Stimulated activated CD8-positive, alpha-beta memory T cell treated with anti-CD3 and anti-CD28 coated beads, Interleukin-15, amount 100 ng/mL, for 4 hours (primary cell): ENCODE results near the gene C16orf95.

Source experiments
- DNase-seq, 2 donors: peaks; one replicate each; pipeline ENCODE4 v3.0.0-alpha.2; 2020; ENCODE audit warnings: low read depth in 2 of 2

Gene C16orf95

DNA sequence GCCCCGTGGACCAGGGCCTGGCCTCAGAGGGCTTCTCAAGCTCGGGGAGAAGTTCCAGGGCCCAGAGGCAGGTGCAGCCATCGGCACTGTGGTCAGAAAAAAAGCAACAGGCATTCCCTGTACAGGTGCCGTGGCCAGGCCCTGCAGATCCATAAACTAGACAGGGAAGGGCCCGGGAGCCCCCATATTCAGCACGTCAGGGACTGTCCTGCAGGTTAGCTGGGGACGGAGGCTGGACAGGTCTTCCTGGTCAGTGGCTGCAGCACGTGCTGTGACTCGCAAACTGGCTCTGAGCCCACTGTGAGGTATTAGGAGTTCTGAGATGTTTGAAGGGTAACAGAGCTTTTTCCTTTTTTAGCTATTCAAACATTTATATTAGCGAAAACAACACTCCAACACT, 15.0 kb upstream of the C16orf95 start:
- no peak for DNase-seq

DNA sequence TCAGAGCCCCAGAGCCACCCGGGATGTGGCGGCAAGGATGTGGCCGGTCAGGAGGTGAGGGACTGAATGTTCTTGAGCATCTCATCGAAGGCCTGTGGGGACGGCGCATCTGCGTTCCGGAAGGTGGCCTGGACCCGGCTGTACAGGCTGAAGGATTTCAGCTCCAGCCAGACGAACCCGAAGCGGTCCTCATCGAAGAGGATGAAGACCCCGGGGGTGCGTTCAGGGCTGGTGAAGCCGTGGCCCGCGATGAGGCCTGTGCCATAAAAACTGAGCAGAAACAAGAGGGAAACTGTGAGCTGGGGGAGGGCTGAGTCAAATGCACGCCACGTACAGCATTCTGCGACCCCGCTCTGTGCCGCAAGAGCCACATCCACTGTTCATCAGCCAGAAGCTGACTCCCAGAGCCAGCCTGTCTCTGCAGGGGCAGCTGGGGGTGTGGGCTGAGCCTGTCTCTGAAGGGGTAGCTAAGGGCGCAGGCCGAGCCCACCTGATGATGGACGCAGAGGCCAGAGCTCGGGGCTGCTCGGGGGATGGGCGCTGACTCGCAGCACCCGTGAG, 14.1 kb upstream of the C16orf95 start:
- no peak for DNase-seq

DNA sequence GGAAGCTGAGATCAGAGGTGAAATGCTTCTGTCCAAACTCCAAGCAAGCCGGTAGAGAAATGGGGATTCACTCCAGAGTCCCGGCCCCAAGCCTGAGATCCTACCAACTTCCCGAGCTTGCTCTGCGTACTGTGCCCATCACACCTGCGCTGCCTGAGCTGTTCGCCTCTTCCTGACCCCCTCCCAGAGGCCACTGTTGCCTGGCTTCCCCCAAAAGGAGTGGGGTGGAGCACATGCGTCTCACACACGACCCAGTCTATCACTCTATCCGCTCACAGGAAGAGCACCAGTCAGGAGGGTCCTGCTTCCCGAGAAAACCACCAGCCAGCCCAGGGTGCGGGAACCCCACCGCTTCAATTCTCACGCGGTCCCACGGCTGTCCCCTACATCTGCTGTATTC, 13.5 kb upstream of the C16orf95 start:
- DNase-seq: no peak

DNA sequence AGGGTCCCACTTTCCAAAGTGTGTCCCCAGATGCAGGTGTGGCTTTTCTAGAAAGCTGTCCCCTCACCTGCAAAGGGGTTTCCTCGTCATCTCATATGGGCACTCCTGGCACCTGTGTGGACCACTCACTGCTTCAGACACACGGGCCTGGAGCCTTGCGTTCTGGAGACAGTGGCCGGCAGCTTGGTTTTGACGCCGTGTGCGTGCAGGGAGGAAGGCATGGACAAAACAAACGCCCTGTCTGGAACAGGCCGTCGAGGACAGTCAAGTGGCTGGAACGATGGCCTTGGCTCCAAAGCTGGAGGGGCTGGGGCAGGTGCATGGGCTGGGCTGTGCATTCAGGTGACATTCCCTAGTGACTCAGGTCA, 13.0 kb upstream of the C16orf95 start:
- no peak for DNase-seq

DNA sequence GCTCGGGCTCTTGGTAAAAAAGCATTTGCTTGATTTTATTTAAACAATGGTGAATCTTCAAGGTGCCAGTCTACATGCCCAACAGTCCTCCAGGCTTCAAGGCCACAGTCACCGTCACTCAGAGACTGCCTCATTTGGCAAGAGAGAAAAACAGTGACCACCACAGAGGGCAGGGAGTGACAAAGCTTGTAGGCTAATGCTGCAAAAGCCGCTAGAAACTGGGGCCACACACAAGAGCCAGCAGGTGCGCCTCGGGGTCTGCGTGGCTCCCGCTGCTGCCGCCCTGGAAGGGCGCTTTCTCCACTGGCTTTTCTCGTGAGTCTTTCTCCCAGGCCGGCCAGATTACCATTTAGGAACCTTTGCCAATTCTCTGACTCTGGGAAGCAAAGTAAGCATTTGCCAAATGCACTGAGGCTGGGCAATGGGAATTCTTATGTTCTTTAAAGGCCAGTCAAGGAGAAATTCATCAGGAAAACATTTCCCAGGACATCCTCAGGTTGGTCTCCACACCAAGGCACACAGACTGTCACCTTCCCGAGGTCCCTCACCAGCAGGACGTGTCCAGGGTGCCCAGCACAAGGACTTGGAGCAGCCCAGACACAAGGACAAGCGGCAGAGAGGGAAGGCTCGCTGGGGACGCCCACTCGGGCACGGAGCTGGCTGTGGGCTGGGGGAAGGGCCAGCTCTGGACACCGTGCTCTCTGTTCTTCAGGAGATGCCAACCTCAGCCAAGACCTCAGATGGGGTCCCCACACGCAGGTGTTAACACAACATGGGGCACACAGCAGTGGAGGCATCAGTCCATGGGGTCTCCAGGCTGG, 12.5 kb upstream of the C16orf95 start:
- no peak for DNase-seq

DNA sequence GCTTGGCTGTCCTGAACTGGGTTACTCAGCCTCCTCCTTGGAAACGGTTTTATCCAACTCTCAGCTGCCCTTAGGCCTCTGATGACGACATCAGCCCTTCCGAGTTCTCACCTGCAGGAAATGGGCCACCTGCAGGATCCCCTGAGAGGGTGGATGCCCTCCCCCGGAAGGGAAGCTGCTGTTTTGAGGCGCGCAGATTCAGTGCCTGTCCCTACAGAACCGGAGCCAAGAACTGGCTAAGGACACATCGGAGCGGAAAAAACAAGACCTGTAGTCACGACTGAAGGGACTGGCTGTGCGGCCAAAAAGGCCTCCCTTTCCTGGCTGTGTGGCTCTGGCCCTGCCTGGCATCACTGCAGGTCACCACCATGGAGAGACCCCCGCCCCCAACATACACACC, 11.7 kb upstream of the C16orf95 start:
- DNase-seq: no peak

DNA sequence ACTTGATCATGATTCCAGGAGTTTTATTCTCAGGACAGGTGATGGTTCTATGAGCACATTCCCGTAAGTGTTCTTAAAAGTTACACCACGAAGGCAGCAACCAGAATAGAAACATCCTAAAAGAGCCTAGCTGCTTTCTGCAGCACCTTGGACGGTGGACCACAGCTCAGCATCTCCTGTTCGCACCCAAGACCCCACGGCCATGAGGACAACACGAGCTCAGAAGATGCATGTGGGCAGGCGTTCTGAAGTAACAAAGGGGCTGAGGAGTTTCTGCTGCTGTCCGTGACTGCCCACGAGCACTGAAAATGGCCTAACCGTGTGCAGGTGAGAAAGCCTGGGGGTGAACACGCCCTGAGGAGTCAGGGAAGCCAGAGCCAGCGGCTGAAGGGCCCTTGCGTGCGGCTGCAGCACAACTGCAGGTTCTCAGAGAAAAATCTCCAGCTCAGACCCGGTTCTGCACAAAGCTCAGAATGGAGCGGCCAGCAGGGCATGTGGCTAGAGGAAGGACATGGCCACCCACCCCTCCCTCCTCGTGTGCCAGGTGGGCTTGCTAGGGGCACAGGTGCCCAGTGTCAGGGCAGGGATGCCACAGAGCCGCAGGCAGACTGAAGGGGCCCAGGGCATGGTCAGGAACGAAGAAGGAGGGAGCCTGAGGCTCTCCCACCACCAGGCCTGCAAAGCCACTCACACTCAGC, 10.8 kb upstream of the C16orf95 start:
- DNase-seq: no peak

DNA sequence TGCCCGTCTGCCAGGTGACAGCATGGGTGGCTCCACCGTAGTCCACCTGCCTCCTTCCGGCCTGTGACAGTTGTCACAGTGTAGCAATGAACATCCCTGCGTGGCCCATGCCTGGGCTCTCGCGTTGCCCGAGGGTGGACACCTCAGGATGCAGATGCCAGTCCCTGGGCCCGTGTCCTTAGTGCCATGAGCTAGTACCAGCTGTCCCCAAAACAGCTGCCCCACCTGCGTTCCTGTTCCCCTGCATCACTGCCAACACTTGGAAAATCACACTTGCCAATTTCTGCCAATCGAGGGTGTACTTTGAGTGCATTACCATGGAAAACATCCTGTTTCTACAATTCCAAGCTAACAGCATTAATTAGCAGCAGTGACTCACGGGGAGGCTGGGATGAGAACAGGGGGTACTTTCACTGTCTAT, 9.0 kb upstream of the C16orf95 start:
- no peak for DNase-seq

DNA sequence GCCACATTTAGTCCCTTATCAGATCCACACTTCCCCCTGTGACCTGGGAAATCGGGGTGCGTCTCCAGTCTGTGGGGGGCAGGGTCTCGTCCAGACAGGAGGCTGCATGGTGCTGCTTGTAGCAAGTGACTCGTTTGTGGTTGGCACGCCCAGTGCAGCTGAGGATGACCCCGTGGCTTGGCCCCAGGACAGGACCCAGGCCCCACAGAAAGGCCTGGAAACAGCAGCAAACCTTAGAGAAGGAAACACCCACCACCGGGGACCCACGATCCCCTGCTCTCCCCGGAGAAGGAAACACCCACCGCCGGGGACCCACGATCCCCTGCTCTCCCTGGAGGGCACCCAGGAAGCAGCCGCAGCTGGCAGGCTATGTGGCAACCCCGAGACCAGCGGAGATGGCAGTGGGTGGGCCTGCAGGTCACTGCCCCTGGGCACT, 8.2 kb upstream of the C16orf95 start:
- no peak for DNase-seq

DNA sequence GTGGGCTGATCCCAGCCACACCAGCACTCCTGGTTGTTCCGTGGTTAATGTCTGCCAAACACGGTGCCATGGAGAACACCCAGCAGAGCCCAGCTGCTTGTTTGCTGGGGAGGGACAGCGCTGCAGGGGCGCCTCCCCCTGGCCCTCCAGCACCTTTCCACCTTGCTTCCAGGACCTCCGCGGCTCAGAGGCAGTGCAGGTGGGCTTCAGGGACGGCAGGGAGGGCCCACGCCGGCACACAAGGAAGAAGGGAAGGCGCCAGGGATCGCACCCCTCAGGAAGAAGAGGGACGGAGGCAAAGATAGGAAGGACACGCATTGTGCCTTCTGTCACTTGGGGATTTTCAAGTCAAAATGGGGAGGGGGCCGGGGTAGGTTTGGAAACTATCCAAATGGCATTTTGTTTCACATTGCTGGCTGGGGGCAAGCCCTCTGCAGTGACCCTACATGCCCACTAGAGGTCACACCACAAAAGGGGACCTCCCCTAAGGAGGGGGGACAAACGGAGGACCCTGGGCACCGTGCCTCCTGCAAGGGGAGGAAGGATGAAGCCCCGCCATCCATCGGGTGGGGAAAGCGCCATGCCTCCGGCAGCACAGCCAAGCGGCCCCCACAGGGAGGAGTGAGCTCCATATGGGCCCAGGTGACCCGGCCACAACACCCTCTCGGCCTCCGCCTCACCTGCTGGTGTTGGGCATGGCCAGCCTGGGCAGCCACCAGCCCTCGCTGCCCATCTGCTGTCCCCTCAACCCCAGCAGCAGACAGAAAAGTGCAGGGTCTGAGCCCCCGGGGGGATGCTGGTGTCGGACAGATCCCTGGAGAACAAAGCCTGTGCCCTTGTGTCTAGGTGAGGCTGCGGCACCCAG, 7.5 kb upstream of the C16orf95 start:
- peak in 1 of 2 donors; percentile 12 for DNase-seq

DNA sequence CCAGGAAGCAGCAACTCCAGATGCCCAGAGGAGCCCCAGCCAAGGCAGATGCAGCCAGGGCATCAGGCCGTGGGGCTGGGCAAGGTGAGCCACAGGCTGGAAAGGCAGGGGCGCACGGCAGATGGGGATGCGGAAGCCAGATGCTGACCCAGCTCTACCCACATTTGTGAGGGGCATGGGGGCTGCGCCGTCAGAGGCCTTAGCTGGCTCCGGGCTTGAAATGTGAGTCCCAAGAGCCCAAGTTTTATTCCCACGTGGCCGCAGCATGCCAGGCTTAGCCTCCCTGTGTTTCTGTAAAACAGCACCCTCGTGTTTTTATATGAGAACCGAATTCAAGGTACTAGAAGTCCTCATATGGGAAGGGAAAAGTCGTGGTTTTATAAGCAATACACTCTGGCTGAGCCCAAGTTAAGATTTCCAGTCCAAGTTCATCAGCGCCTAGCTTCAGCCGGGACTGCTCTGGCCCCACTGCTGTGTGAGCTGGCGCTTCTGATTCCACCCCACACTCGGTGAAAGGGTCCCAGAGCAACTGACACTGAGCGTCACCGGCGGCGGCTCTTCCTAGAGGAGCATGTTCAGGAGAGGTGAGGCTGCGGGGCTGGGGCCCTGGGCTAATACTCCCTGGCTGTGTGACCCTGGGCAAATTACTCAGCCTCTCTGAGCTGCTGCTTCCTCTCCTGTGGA, 6.7 kb upstream of the C16orf95 start:
- no peak for DNase-seq

DNA sequence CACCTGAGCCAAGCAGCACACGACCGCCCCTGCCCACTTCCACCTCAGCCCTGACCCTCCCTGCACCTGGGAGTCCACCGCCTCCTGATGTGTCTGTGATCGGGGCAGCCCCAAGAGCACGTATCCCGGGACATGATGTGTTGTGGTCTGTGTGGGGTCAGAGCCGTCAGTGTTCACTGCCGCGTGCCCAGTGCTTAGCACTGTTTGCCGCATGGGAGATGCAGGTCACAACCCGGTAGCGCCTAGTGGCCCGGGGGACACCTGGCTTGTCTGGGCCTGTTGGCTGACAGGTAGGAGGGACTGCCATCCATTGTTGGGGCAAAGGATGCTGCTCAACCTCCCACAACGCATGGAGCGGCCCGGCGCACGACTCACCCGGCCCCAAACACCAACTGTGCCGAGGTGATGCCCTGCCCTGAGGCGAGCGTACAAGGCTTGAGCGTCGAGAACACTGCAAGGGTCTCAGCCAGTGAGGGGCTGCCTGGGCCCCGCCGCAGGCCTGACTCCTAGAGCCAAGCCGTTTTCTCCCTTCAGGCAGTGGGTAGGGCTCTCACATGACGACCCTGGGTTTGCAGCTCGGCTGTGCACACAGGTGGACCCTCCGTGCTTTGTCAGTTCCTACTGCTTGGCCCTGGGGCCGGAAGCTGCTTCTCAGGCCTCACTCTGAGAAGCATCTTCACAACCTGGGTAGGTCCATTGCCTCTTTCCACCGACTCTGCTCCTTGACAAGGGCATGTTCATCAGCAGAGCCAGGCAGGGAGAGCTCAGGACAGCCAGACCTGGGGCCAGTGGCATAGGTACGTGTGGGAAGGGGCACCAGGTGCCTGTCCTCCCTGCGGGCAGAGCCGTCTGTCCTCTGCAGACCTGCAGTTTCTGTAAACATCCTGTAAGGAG, 5.9 kb upstream of the C16orf95 start:
- no peak for DNase-seq

DNA sequence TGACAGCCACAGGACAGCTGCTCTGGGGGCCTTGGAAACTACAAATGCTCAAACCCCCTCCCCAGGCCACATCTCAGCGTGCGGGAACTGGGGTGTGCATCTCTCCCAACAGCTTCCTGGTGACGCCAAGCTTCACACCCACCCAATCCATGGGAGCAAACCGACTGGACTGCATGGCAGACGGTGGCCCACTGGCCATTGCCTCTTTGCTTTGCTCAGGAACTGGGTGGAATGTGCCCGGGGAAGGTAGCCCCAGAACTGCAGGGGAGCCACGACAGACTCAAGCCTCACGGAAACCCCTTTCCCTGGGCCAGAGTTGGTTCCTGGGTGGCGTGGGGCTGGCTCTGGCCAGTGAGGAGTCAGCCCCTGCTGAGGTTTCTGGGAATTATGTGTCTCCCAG, 5.2 kb upstream of the C16orf95 start:
- DNase-seq: no peak

DNA sequence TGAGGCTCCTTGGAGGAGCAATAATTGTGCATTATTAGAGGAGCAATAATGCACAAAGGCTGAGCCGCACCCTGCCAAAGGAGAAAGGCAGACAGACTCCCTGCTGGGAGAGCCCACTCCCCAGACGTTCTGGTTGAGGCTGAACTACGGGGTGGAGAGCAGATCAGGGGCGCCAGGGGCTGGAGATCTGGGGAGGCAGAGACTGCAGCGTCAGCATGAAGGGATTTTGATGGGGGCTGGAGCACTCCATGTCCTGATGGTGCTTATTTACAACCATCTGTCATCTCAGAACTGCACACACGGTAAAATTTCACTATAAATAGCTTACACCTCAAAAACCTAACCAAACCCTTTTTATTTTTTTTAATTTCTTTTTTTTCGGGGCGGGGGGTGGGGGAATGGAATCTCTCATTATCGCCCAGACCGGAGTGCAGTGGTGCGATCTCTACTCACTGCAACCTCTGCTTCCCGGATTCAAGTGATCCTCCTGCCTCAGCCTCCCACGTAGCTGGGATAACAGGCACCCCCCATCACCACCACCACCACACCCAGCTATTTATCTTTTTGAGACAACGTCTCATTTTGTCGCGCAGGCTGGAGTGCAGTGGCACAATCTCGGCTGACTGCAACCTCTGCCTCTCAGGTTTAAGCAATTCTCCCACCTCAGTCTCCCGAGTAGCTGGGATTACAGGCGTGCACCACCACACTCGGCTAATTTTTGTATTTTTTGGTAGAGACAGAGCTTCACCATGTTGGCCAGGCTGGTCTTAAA, 4.3 kb upstream of the C16orf95 start:
- DNase-seq: no peak

DNA sequence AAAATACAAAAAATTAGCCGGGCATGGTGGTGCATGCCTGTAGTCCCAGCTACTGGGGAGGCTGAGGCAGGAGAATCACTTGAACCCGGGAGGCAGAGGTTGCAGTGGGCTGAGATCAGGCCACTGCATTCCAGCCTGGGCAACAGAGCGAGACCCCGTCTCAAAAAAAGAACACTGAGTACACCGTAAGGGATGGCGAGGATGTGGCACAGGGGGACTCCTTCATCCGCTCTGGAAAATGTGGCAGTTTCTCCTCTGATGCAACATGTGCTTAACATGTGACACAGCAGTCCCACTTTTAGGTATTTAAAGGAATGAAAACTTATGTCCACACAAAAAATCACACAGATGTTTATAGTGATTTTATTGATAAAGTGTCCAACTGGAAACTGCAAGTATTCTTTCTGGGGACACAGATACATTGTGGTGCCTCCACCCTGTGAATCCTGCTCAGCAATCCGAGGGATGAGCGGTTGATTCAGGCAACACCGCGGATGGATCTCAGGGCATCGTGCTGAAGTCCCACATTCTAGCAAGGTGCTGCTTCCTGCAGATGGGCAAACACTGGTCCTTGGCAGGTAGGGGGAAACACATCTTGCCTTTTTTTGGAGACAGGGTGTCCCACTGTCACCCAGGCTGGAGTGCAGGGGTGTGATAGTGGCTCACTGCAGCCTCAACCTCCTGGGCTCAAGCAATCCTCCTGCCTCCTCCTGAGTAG, 3.5 kb upstream of the C16orf95 start:
- no peak for DNase-seq

DNA sequence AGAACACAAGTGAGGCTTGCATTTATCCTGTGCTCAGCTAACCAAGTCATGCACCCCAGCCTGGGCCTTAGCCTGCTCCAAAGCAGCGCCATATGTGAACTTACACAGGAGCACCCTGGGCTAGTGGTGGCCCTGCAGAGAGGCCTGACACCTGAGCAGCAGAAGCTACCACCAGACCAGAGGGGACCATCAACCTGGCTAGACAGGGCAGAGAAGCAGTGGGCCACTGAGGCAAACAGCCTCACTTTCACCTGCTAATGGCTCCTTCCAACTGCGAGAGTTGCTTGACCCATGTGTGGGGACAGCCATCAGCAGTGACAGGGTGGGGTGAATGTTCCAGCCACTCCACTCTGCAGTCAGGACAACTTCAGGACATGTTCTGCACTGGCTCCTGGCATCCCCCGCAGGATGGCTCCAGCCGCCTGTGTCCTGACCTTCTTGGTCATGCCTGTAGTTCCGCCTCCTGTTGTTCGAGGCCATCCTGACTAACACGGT, 2.9 kb upstream of the C16orf95 start:
- no peak for DNase-seq

DNA sequence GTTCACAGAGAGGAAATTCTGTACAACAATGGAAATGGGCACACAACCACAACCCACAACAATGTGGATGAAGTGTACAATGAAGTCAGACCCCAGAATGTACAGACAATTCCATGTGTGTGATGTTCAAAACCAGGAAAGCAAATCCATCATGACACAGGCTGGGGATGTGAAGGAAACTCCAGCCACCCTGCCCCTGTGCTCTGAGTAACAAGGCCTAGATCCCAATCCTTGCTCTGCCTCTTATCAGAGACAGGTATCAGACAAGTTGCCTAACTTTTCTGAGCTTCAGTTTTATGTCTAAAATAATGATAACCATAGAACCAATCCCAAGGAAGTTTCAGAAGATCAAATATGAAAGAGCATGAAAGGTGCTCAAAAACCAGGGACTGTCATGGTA, 1.8 kb upstream of the C16orf95 start:
- no peak for DNase-seq

DNA sequence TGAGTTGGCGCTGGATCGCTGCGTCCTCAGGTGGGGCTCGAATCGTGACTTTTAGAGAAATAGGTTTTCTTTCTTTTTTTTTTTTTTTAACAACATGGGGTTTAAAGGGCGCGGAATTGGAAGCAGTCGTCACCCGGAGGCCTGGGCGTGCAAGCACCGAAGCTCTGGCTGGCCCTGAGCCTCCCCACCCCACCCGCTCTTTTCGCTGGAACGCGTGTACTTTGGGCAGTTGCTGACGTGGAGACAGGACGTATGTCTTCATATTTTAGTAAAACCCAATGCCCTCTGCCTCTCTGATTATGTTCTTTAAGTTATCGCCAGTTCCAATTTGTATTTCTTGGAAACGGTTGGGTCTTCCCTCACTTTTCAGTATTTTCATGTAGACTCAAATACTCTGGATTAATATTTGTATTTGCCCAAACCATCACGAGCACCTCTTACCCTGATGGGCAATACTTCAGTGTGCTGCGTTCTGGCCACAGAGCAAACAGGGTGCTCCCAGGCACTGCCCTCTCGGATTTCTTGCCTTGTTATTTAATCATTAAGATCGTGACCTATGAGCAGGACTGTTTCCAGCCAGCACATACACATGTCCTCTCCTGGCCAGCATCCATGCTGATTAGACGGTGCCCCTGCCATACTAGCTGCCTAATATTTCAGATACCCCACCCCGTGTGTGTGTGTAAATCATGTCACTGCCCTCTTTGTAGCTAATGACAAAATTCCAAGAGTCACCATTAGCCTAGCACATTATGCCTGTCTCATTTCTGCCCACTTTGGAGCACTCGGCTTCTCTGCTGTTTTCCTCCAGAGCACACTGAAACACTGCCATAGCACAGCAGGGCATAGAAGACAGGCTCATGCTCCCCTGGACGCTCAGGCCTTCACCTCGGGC, 805 bp upstream of the C16orf95 start:
- DNase-seq: no peak
